ENCODE data around the gene NKAIN2. TPM values are rescaled to one million over a fixed set of nuclear protein-coding genes. Genes with fewer than 3 reads are reported as not detected.
"Not testable (repeated sequence)": the region's sequence is repeated elsewhere in the genome, so short reads cannot be mapped to it uniquely, and the experiment has no call there.

The NKAIN2 gene
- polyA plus RNA-seq, 1 donor, result 6.4 TPM

DNA sequence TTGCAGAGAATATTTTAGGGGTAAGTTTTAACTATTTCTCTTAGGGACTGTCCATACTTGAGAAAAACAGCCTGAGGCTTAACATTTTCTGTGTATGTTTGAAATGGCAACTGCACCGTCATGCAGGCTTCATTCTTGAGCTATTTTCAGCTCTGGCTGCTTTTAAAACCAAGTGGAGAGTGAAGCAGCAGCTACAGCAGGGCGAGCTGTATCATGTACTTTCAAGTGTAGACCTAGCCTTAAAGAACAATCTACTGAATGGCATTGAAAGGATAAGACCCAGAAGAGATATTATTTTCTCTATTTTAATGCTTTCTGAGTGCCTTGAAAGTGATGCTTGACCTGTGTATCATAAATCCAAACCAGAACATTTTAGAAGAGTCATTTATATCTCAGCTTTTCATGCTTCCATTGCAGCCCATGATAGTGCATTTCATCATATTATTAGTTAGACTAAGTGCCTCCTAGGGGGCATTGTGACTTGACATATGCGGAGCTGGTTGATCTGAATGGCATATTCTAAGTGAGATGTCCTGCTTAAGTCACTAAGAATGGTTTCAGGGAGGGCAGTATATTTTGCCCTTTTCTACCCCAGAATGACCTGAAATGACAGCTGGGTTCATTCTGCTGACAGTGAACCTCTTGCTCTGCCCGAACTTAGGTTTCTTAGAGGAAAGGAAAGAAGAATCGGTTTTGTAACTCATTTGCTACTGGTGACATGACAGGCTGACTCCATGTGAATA is 85.3 kb downstream of the NKAIN2 start:
- no peak for DNase-seq (ENCODE audit: low read depth)

DNA sequence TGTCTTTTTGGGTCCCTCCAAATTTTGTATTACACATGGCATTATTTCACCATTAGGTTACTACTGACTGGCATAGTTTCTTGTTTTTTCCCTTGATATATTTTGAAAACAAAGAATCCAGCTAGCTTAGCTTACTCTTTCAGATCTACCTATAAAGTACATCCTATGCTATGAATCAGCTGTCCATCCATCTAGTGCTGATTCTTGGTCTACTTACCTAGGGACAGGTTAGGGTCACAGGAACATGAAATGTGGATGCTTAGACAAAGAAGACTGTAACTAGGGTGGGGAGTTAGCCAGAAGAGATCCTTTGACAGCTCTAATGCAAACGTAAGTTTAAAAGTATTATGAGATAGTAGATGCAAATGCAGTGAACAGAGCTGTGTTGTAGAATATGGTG is 91.7 kb downstream of the NKAIN2 start:
- no peak for DNase-seq (ENCODE audit: low read depth)

DNA sequence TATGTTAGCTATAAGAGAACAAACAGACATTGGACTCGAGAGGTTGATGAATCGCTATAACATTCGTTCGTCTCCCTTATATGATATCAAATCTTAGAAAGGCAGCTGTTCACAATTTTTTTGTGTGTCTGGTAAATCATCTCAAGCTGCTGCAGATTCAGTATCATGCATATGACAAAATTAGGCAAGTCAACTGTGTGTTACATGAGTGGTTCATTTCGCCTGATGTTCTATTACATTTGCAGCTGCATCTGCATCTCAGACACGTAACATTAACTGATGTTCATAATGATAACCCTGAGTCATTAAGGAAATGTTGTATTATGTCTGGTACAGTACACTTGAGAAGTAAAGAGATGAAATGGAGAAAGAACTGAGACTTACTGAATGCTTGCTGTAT is 92.1 kb downstream of the NKAIN2 start:
- no peak for DNase-seq (ENCODE audit: low read depth)

DNA sequence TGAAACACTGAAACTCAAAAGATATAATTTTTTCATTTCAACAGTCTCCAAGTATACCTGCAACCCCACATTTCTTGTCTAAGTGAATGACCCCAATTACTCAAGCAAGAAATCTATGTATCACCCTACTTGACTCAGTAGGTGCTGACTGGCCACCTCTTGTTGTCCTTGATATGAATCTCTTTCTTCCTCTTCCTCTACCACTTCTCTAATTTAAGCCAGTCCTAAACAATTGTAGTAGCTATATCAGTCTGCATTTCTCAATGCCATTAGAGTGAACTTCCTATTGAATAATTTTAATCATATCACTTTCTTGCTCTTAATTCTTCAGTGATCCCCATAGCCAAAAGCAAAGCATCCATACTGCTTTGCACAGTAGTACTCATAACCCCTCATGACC is 93.2 kb downstream of the NKAIN2 start:
- no peak for DNase-seq (ENCODE audit: low read depth)

DNA sequence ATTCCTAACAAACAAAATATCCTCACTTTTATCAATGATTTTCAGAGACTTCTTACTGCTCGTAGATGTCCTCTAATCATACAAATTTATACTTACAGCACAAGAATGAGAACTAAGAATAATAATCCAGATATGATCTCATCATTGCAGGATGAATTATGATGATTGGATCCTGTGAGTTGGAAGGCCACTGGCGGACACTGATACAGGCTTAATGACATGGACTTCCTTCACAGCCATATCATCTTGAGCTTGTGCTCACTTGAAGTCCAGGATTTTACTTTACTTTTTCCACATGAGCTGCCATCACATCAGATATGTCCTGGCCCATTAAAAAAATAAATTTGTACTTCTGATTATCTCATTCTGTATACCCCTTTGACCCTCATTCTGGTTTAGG is 94.3 kb downstream of the NKAIN2 start:
- DNase-seq (ENCODE audit: low read depth), result no peak

DNA sequence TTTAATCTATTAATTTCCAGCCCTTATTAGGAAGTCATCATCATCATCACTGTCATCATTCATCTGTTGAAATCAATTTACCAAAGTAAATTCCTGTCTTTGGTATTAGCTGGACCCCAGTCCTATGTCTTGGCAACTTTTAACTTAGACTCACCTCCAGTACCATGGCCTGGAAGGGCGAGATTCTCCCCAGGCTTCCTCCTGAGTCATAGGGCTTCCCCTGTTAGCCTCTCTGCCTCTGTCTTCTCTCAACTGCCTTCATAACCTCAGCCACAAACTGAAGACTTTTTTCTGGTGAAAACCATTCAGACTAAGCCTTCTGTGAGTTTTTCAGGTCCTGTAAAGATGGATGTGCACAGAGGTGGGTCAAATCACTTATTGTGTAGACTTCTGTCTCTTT is 95.0 kb downstream of the NKAIN2 start:
- no peak for DNase-seq (ENCODE audit: low read depth)

DNA sequence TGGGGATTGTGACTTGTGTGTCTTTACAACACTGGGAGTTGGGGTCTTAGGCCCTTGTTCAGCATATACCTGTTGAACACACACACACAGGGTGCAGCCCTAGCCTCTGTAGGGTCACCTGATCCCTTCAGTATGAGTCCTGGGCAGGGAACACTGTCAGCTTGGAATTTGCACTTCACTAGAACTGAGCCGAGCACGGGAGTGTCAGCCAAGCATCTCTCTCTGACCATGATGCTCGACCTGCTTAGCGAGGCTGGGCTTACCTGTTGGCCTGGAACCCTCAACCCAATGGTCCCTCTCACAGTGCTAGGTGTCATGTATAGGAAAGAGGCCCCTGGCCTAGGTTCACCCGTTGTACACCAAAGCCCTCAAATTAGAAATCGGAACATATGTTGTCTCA is 96.1 kb downstream of the NKAIN2 start:
- no peak for DNase-seq (ENCODE audit: low read depth)

DNA sequence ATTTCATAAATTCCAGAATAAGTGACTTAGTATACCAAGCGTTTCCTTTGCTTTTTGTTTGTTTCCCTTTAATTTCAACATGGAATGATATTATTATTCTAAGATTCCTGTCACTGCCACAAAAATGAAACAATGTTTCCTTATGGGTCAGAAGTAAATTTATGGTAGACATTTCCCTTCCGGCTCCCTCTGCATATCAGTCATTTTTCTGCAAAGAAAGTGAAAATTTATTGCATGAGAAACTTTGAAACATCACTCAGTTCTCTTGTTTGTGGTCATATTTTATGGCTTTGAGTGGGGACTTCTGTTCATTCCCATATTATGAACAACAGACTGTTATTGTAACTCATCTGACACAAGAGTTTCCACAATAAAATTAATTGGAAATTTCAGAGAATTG is 97.8 kb downstream of the NKAIN2 start:
- DNase-seq (ENCODE audit: low read depth), result no peak

DNA sequence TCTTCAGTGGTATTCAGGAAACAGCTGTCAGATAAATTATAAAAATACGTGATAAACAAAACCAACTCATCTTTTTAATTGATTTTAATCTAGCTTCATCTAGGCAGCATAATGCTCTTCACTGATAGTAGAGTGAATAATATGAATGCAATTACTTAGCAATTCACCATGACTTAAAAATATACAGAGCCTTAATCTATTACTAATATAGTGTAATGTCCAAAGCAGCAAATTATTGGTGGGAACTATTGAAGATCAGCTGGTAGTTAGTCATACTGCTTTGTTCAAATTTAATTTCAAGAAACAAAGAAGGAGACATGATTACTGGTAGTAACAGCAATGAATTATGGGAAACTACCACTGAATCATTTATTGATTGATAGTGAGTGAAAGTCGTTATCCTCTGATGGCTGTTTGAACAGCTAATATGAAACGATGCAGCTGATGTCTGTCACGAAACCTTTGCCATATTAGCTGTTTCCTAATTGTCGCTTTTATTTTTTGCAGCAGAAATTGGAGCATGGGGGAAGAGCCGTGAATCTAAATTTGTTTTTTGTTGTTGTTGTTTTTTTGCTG is 99.2 kb downstream of the NKAIN2 start:
- no peak for DNase-seq (ENCODE audit: low read depth)

DNA sequence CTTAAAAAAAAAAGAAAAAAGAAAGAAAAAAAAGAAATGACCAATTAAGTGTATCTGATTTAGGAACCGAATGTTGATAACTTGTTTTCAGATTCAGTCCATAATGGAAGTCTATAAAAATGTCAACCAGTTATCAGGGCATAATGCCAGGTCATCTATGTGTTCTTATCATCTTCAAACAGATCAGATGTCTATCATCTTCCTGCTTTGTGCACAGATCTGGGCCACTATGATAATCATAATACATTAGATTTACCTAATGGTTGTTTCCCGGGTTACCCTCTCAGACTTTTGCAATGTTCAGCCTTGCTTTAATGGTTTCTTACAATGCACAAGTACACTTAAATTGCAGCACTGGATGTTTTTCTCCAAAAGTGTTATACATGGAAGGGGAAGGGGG is 100.6 kb downstream of the NKAIN2 start:
- no peak for DNase-seq (ENCODE audit: low read depth)

DNA sequence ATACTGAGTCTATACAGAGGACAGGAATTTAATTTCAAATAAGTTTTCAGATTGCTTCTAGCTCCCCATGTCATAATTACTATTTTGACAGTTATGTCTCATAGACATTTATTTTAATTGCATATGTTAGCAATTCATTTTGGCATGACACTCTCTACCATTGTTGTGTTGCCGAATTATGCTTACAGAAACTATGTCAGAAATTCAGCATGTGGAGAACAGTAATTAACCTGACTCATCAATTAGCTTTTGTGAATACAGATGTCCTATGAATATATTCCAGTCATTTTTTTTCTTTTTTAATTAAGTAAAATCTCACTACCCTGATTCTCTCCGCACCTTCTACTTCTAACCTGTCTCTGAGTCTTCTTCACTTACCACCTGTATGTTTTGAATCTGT is 105.1 kb downstream of the NKAIN2 start:
- no peak for DNase-seq (ENCODE audit: low read depth)

DNA sequence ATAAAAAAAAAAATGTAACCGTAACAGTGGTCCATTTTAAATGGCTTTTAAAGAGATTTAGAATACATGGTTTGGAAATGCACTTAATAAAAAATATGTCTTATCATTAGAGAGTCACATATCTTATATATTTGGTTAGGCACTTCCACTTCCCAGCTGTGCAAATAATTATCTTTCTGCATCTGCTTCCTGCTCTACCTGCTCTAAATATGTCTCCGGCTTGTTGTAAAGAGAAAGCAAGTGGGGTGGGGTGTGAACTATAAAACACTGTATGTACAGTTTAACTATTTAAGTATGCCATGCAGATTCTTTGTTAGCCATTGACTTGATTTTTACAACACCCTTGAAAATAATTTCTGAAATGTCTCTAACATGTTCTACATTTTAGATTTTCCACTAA is 106.3 kb downstream of the NKAIN2 start:
- DNase-seq (ENCODE audit: low read depth), result no peak

DNA sequence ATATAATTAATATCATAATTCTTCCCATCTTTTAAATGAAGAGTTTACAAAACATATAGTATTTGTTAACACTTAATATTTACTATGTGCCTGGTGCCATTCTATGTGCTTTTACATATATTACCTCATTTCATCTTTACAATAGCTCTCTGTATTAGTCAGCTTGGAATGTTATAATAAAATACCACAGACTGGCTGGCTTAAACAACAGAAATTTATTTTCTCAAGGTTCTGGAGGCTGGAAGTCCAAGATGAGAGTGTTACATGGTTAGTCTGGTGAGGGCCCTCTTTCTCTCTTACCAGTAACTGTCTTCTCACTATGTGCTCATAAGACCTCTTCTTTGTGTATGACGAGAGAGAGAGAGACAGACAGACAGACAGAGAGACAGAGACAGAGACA is 110.2 kb downstream of the NKAIN2 start:
- DNase-seq (ENCODE audit: low read depth), result no peak

DNA sequence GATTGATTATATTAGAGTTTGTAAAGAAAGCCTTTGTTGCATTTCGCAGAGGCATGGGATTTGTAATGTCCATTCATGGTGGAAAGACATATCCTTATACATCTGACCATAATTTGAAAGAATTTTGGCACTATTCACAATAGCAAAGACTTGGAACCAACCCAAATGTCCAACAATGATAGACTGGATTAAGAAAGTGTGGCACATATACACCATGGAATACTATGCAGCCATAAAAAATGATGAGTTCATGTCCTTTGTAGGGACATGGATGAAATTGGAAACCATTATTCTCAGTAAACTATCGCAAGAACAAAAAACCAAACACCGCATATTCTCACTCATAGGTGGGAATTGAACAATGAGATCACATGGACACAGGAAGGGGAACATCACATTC is 119.7 kb downstream of the NKAIN2 start:
- DNase-seq (ENCODE audit: low read depth), result not testable (repeated sequence)

DNA sequence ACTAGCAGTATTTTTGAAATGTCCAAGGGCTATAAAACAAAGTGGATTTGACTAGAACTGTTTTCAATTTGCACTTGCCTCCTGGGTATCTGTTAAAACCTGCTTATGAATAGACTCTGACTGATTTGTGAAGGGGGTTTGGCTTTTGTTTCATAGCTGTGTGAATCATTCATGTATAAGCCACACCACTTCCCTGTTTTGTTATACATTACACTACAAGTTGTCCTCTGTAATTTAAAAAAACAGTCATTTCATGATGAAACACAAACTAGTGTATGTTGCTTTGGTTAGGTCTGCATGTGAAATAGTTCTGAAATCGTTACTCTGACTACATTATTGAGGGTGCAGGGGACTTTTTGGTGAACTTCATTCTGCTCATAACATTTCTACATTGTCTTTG is 121.7 kb downstream of the NKAIN2 start:
- DNase-seq (ENCODE audit: low read depth), result no peak

DNA sequence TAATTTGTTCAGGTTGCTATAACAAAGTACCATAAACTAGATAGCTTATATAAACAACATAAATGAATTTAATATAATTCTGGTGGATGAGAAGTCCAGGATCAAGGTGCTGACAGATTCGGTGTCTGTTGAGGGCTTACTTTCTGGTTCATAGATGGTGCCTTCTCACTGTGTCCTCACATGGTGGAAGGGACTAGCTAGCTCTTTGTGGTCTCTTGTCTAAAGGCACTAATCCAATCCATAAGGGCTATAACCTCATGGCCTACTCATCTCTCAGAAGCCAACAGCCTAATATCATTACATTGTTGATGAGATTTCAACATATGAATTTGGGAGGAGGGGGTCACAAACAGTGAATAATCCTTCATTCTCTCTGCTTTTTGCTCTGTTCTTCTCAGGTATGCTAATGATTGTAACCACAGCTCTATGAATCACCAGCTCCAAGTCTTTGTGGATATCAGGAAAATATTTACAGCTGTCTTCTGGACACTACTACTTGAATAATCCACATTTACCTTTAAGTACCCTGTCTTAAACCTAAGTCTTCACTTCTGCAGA is 122.3 kb downstream of the NKAIN2 start:
- no peak for DNase-seq (ENCODE audit: low read depth)

DNA sequence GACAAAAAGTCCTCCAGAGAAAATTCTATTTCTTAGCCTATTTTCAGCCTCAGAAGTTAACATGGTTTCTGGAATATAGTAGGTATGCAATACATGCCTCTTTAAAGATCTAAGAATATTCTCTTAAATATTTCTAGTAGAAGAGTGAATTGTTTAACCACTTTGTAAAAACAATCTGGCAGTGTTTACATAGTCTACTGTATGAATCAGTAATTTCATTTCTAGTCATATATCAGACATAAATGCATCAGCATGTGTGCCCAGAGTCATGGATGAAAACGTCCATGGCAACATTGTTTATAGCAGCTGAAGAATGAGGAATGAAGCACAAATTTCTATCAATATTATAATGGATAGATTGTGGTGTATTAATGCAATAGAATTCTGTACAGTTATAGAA is 124.9 kb downstream of the NKAIN2 start:
- DNase-seq (ENCODE audit: low read depth), result no peak

DNA sequence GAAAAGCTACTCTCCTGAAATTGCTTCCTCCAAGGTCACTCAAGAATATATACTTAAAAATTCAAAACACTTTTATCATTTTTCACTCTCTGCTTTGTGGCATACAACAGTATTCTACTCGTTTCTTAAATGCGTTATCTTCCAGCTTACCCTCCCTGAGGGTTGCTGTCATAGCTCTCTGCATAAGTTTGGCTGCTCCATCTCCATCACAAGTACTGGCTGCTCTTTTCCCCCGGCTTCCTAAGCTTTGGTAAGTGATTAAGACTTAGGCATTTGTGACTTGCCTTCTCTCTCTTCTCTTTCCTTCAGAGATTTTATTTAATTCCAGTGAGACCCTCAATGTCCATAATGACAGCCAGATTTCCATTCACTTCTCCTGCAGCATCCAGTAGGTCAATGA is 128.3 kb downstream of the NKAIN2 start:
- no peak for DNase-seq (ENCODE audit: low read depth)

DNA sequence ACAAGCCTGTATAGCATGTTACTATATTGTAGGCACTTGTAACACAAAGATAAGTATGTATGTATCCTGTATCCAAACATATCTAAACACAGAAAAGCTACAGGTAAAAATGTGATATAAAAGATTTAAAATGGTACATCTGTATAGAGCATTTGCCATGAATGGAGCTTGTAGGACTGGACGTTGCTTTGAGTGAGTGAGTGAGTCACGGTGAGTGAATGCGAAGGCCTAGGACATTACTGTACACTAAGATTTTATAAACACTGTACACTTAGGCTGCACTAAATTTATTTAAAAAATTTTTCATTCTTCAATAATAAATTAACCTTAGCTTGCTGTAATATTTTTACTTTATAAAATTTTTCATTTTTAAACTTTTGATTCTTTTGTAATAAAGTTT is 136.9 kb downstream of the NKAIN2 start:
- no peak for DNase-seq (ENCODE audit: low read depth)

DNA sequence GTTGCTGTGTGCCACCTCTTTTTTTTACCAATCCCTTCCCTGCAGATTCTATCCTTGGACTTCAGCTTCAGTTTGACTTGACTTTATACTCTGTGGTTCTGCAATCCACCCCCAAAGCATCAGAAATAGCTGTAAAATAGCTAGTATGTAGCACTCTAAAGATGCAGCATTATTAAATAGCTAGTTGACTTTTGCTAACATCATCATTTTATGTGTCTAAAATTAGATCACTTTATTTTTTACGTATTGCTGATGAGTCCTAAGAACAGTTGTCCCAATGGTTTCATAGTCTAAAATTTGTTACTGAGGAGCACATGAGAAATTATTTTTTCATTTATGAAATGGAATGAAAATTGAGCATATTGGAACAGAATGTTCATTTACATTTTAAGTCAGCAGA is 138.2 kb downstream of the NKAIN2 start:
- DNase-seq (ENCODE audit: low read depth), result no peak

DNA sequence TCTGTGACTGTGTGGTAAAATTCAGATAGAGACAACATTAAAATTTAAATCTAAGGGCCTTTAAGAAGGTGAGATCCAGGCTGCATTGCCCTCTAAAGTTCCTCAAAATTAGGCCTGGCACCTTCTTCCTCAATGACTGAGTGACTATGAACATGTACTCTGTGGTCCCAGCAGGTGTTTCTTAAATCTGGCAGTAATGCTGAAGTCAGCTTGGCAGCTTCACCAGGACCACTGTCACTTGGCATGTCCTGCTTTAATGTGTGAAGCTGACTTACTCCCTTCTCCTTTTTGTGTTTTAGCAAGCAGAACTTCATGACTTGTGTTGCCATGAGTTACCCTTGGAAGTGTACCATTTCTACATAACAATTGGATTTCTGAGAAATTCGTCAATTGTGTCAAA is 141.7 kb downstream of the NKAIN2 start:
- DNase-seq (ENCODE audit: low read depth), result no peak

DNA sequence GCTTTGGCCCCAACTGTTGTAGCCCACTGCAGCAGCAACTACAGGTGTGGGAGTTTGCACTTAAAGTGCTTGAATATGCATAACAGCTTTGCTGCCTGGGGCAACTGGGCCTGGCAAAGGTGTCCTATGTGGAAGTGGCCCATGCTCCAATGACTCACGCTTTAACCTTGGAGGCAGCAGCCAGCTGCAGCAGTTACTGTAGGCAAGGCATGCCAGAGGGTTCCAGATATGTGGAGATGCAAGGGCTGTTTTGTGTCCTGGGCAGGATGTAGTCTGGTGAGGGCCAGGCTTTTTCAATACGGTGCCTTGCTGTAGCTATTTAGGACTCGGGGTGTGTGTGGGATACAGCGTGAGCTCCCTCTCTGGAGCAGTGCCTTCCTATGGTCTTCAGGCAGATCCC is 150.3 kb downstream of the NKAIN2 start:
- no peak for DNase-seq (ENCODE audit: low read depth)

DNA sequence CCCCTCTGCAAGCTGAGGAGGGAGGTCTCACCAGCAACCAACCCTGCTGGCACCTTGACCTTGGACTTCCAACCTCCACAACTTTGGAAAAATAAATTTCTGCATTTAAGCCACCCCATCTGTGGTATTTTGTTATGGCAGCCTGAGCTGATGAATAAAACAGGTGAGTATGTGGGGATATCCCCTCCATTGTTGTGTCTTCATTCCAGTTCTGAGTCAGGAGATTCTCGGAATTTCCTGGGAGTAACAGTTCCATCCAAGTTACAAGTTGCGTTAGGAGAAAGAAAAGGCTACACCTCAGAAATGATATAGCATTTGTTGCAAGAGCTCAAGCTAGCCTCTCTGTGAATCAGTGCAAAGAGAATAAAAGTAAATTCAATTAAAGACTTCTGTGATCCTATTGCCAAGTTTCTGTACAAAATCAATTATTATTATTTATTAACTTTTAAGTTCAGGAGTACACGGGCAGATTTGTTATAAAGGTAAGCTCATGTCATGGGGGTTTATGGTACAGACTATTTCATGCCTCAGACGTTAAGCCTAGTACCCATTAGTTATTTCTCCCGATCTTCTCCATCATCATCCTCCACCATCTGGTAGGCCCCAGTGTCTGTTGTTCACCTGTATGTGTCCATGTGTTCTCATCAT is 153.0 kb downstream of the NKAIN2 start:
- DNase-seq (ENCODE audit: low read depth), result no peak
